ENCODE measurements around the gene NEAT1. TPM values are rescaled to one million over a fixed set of nuclear protein-coding genes. Genes with fewer than 3 reads are reported as not detected.
A peak's percentile ranks its signal among the peaks of the same experiment; 100 is the strongest.

Gene NEAT1
- total and polyA plus RNA-seq, 9 of the 15 experiments (the other 6 are each of a cell fraction or from before 2014, with no cell fraction given) = 20.1 to 389 (median 62.8) TPM

- TF ChIP-seq TBL1XR1 (IDR thresholded peaks at IDR 0.05; ENCODE audit: low read length in 2 of 2) (peak; percentile 53 to 92), NR4A1 (CRISPR knock-in tag; IDR thresholded peaks at IDR 0.05) (0 out of 2 replicates have a peak, but pooled peaks have one; percentile 61), NR4A1 (tag; IDR thresholded peaks at IDR 0.05) (no peak; the same call in 1 of the 2 replicates), FOXM1 (IDR thresholded peaks at IDR 0.05; ENCODE audit: low read depth) (no peak), FOXM1 (CRISPR knock-in tag; IDR thresholded peaks at IDR 0.05; ENCODE audit: low read depth) (no peak), SMARCA4 (IDR thresholded peaks at IDR 0.05) (no peak), FOXO4 (CRISPR knock-in tag; IDR thresholded peaks at IDR 0.05) (peak; percentile 67; the same call in 1 of the 2 replicates), SUPT5H (IDR thresholded peaks at IDR 0.05) (peak; percentile 49), CTCFL (IDR thresholded peaks at IDR 0.05; ENCODE audit: borderline replicate concordance, insufficient read depth, low read depth, low read length, poor library complexity, severe bottlenecking) (peak; percentile 51), GTF2F1 (IDR thresholded peaks at IDR 0.05; ENCODE audit: low read depth, low read length) (no peak; the same call in 1 of the 2 replicates), ZBTB9 (CRISPR knock-in tag; IDR thresholded peaks at IDR 0.05) (peak; percentile 76), RNF219 (CRISPR knock-in tag; IDR thresholded peaks at IDR 0.05) (no peak), ZNF77 (CRISPR knock-in tag; IDR thresholded peaks at IDR 0.05) (no peak), ZNF23 (CRISPR knock-in tag; IDR thresholded peaks at IDR 0.05) (0 out of 2 replicates have a peak, but pooled peaks have one; percentile 46), CREM (IDR thresholded peaks at IDR 0.05; ENCODE audit: low read depth) (peak; percentile 97), ZNF274 (IDR thresholded peaks at IDR 0.05; ENCODE audit: borderline replicate concordance, low read depth, low read length) (no peak), ZNF197 (CRISPR knock-in tag; IDR thresholded peaks at IDR 0.05; ENCODE audit: low read depth) (peak; percentile 70; the same call in 1 of the 2 replicates)
Observed at GRCh38 chr11:65421794-65422632, 585 bp upstream of the NEAT1 start (continued).

Data from K562 (cell line).